Fibroblast of the aortic adventitia (primary cell): Measurements from ENCODE around the gene NUDT4. TPM values are rescaled to one million over a fixed set of nuclear protein-coding genes. Genes with fewer than 3 reads are reported as not detected.
A peak's percentile ranks its signal among the peaks of the same experiment; 100 is the strongest.
"Not testable (repeated sequence)": the region's sequence is repeated elsewhere in the genome, so short reads cannot be mapped to it uniquely, and the experiment has no call there.

Source experiments
- DNase-seq: peaks from one replicate; pipeline ENCODE4 v3.0.0-alpha.2; 2010; ENCODE audit warnings: low read depth
- H3K4me3 ChIP-seq: 2 replicates; pipeline ENCODE4 v1.5.1; 2011; ENCODE audit warnings: low read depth, mild to moderate bottlenecking, control low read depth, low read length, moderate library complexity
- total RNA-seq: library from RNA; depleted of rRNA; stranded (reverse); fragments of >200 nt; gene quantifications from 2 replicates; pipeline ENCODE4 v1.2.3, GENCODE V29; 2012; ENCODE audit warnings: low replicate concordance
- TF ChIP-seq, protein P1 (sequence below): IDR thresholded peaks from 2 replicates; pipeline ENCODE4 v1.5.1; 2011; ENCODE audit warnings: mild to moderate bottlenecking, low read length, control low read depth, inconsistent platforms; ENCODE audit not compliant: insufficient read depth

Gene NUDT4
- total RNA-seq, 1 donor = 185 TPM

DNA sequence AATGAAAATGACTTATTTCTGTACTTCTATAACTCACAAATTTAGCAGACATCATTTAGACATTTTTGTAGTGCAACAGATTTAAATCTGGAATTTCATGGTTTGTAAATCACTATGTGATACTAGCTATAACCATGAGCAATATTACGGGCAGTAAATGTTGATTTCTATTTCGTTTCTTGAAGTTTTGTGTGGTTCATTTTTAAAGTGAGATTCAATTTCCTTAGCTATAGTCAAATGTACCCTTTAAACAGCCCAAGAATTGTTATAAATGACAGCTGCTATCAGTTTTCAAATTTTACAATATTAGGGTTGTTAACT, 30.2 kb downstream of the NUDT4 start:
- TF ChIP-seq, protein P1, sequence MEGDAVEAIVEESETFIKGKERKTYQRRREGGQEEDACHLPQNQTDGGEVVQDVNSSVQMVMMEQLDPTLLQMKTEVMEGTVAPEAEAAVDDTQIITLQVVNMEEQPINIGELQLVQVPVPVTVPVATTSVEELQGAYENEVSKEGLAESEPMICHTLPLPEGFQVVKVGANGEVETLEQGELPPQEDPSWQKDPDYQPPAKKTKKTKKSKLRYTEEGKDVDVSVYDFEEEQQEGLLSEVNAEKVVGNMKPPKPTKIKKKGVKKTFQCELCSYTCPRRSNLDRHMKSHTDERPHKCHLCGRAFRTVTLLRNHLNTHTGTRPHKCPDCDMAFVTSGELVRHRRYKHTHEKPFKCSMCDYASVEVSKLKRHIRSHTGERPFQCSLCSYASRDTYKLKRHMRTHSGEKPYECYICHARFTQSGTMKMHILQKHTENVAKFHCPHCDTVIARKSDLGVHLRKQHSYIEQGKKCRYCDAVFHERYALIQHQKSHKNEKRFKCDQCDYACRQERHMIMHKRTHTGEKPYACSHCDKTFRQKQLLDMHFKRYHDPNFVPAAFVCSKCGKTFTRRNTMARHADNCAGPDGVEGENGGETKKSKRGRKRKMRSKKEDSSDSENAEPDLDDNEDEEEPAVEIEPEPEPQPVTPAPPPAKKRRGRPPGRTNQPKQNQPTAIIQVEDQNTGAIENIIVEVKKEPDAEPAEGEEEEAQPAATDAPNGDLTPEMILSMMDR = no peak
- no peak for DNase-seq
- no peak overlapping the region for H3K4me3 ChIP-seq

DNA sequence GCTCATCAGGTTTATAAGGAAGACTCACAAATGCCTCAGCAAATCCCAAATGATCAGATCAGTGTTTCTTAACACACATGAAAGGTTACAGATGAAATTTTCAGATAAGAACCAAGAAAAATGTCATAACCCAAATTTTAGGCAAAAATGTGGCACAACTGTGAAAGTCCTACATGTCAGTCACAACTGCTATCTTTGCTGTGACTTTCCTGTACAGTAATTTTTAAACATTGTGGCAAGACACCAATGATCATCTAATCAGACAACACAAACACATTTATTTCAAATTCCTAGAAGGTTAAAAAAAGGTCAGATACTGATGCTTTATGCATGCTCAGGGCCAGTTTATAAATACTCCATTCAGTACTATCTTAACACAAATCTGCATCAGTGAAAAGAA, 31.1 kb downstream of the NUDT4 start:
- no peak for DNase-seq
- TF ChIP-seq, protein P1 = no peak
- no peak overlapping the region for H3K4me3 ChIP-seq

DNA sequence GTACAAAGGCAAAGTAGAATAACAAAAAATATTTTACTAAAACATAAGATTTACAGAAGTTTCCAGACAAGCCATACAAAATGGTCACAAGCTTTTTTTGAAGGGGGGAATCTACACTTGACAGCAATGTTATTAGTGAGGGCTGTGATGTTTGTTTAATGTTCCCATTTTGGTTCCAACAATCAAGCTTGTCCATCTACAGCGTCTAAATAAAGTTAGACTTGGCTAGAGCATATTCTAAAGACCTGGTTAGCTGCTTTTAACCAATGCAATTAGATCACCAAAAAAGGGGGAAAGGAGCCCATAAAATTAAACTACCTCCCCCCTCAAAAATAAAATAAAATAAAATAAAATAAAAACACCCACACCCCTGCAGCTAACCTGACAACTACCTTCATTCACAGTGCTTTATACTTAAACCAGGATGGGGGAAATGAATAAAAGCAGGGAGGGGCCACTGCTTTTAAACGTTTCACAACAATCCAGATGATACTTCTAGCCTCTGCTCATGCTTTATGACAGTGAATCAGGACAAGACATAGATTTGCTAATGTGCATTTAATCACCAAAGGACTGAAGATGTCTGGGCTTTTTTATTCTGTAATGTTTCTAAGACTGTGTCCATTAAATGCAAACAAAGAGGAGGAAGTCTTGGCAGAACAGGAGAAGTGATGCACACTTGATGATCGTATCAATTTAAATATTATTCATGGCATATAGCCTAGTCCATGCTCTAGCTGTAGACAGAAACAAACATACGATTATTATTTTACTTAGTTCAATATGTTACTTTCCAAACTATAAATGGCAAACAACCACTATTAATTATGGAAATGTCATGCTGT, 31.8 kb downstream of the NUDT4 start:
- H3K4me3 ChIP-seq, DNase-seq: not testable (repeated sequence)

DNA sequence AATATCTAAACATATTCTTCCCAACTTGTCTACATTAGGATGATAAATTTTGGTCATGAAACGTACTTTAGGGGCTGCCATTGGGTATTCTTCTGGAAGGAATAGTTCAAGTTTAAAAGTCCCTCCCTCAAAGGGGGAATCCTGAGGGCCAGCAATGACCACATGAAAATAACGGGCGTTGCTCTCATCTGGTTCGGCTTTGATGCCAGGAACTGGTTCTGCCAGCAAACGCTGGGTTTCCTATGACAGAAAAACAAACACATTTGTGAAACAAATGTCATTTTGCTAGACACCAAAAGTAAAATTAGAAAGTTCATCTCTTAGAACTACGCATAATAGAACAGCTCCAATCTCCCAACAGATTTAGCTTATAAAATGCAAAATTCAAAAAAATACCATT, 33.3 kb downstream of the NUDT4 start:
- peak; percentile 54 for DNase-seq

DNA sequence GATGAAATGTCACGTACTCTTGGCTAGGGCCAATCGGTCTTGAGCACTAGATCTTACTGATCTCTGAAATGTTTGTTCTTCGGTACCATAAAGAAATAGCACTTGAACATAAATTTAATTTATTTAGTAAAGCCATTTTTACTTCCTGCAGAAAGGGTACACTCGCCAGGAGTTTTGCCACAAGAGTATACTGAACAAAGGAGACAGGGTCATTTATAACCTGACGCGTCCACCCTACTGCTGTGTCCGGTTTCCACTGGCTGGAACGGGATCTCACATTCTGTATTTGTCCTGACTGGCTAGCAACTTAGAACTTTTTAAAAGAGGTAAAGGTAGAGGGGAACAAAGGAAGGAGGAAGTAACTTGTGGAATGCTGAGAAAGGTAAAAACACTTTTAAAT, 34.7 kb downstream of the NUDT4 start:
- H3K4me3 ChIP-seq = not testable (repeated sequence)

More for the DNA sequence above, 33.3 kb downstream of the NUDT4 start:
- not testable (repeated sequence) for H3K4me3 ChIP-seq

DNA sequence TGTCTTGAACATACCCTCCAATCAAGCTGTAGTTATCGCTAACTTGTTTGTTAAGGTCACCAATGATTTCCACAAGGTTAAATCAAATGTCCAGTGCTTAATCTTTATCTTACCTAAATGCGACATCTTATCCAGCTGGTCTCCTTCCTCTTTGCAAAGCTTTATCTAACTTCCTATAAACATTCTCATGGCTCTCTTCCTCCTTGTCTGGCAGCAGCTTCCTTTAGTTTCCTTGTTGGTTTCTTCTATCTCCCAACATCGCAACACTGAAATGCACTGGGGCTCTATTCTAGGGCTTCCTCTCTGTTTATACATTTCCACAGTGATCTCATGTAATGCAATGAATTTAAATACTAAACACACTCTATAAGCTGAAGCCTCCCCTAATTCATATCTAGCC, 35.3 kb downstream of the NUDT4 start:
- TF ChIP-seq, protein P1 = no peak
- no peak overlapping the region for H3K4me3 ChIP-seq
- DNase-seq = no peak

More for the DNA sequence above, 34.7 kb downstream of the NUDT4 start:
- DNase-seq = not testable (repeated sequence)

DNA sequence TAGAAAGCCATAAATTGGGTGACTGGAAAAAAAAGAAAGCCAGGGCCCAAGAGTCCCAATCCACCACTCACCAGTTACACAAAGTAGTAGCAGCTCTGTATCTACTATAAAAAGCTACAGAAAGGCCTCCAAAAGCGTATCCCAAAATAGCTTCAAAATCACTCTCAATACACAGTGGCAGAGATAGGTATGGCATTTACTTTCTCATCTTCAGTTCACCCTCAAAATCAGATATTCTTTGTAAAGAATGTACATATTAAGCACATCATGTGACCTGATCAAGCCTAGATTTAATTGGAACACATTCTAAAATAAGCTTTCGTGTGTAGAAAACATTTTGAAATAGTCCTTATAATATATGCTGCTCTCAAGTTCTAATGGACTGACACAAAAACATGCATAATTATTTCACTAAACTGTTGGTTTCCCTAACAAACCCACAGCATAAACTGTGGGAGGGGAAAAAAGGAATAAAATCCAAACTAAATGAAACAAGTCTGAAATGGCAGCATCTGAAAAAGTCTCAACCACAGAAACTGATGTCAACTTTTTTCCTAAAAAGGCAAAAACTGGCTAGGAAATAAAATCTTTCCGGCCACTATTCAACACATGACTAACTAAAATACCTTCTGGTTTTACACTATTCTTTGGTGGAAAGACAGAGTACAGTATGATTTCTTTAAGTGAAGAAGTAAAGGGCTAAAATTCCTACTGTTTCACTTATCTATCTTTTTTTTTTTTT, 38.2 kb downstream of the NUDT4 start:
- TF ChIP-seq, protein P1 = no peak
- no peak overlapping the region for H3K4me3 ChIP-seq
- peak; percentile 68 for DNase-seq

DNA sequence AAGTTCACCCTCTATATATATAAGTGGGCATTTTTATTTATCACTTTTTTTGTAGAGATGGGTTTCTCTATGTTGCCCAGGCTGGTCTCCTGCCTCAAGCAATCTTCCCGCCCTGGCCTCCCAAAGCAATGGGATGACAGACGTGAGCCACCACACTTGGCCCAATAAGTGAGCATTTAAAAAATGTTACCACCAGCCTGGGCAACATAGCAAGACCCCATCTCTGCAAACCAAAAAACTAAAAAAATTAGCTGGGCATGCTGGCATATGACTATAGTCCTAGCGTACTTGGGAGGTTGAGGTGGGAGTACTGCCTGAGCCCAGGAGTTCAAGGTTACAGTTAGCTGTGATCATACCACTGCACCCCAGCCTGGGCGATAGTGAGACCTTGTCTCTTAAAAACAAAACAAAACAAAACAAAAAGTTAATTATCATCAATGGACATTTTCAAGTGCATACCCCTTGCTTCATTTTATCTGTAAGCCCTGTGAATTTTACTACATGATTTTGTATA, 40.3 kb downstream of the NUDT4 start:
- no peak overlapping the region for H3K4me3 ChIP-seq
- TF ChIP-seq, protein P1 = no peak
- no peak for DNase-seq
